SK-N-SH treated with all-trans-retinoic acid at 6 μM for 48 hours (cell line): ENCODE results near the gene NPRL2.

ENCODE experiments used
- ATAC-seq: fragments of 200-7000 bp; cut with Tn5 transposase; 3 replicates; pipeline ENCODE4 v1.9.1; 2020; ENCODE audit warnings: mild to moderate bottlenecking, moderate library complexity
- ARNTL ChIP-seq: fragments of 450-650 bp; formaldehyde crosslinking; IDR thresholded peaks from 2 replicates; pipeline ENCODE4 v1.5.0; 2020; ENCODE audit warnings: low read depth, mild to moderate bottlenecking, moderate library complexity, borderline replicate concordance
- BACH2 ChIP-seq: fragments of 250-450 bp; sonication (Bioruptor Pico); IDR thresholded peaks from 2 replicates; pipeline ENCODE4 v1.9.0; 2021; ENCODE audit warnings: mild to moderate bottlenecking, borderline replicate concordance
- CREB5 ChIP-seq: fragments of 250-450 bp; sonication (Bioruptor Pico); IDR thresholded peaks from 2 replicates; pipeline ENCODE4 v1.5.1; 2020; ENCODE audit warnings: low read depth, mild to moderate bottlenecking, moderate library complexity
- CSDC2 ChIP-seq: fragments of 250-450 bp; sonication (Bioruptor Pico); IDR thresholded peaks from 2 replicates; pipeline ENCODE4 v1.5.0; 2020; ENCODE audit warnings: mild to moderate bottlenecking, moderate library complexity
- CSRNP3 ChIP-seq: fragments of 250-450 bp; sonication (Bioruptor Pico); IDR thresholded peaks from 2 replicates; pipeline ENCODE4 v1.5.1; 2021; ENCODE audit warnings: mild to moderate bottlenecking, moderate library complexity
- GLIS3 ChIP-seq: fragments of 250-450 bp; sonication (Bioruptor Pico); IDR thresholded peaks from 2 replicates; pipeline ENCODE4 v1.5.0; 2020; ENCODE audit warnings: mild to moderate bottlenecking, moderate library complexity
- ISL1 ChIP-seq: fragments of 250-450 bp; sonication (Bioruptor Pico); IDR thresholded peaks from 2 replicates; pipeline ENCODE4 v2.1.2; 2022; ENCODE audit warnings: mild to moderate bottlenecking, moderate library complexity
- OSR1 ChIP-seq: fragments of 250-450 bp; sonication (Bioruptor Pico); IDR thresholded peaks from 2 replicates; pipeline ENCODE4 v1.8.0; 2022; ENCODE audit warnings: moderate library complexity, mild to moderate bottlenecking, inconsistent platforms
- PATZ1 ChIP-seq: fragments of 250-450 bp; sonication (Bioruptor Pico); IDR thresholded peaks from 2 replicates; pipeline ENCODE4 v1.8.0; 2020; ENCODE audit warnings: mild to moderate bottlenecking, moderate library complexity, borderline replicate concordance
- POU6F1 ChIP-seq: fragments of 250-450 bp; sonication (Bioruptor Pico); IDR thresholded peaks from 2 replicates; pipeline ENCODE4 v1.8.0; 2021; ENCODE audit warnings: low read depth, mild to moderate bottlenecking, moderate library complexity, borderline replicate concordance
- PPARA ChIP-seq: fragments of 250-450 bp; sonication (Bioruptor Pico); IDR thresholded peaks from 2 replicates; pipeline ENCODE4 v1.5.0; 2020; ENCODE audit warnings: mild to moderate bottlenecking, borderline replicate concordance
- RARB ChIP-seq: fragments of 250-450 bp; sonication (Bioruptor Pico); IDR thresholded peaks from 2 replicates; pipeline ENCODE4 v1.8.0; 2021; ENCODE audit warnings: mild to moderate bottlenecking, moderate library complexity
- SNAI2 ChIP-seq: fragments of 250-450 bp; sonication (Bioruptor Pico); IDR thresholded peaks from 2 replicates; pipeline ENCODE4 v1.5.0; 2020; ENCODE audit warnings: mild to moderate bottlenecking, moderate library complexity
- TCF4 ChIP-seq: fragments of 250-450 bp; sonication (Bioruptor Pico); IDR thresholded peaks from 2 replicates; pipeline ENCODE4 v1.8.0; 2021; ENCODE audit warnings: mild to moderate bottlenecking, moderate library complexity, borderline replicate concordance
- TOX ChIP-seq: fragments of 250-450 bp; sonication (Bioruptor Pico); IDR thresholded peaks from 2 replicates; pipeline ENCODE4 v1.8.0; 2021; ENCODE audit warnings: mild to moderate bottlenecking, moderate library complexity, borderline replicate concordance
- TSHZ2 ChIP-seq: fragments of 250-450 bp; sonication (Bioruptor Pico); IDR thresholded peaks from 2 replicates; pipeline ENCODE4 v1.5.0; 2020; ENCODE audit warnings: mild to moderate bottlenecking, moderate library complexity
- ZFP3 ChIP-seq: fragments of 250-450 bp; sonication (Bioruptor Pico); IDR thresholded peaks from 2 replicates; pipeline ENCODE4 v1.5.0; 2020; ENCODE audit warnings: mild to moderate bottlenecking, moderate library complexity
- ZNF8 ChIP-seq: fragments of 450-650 bp; formaldehyde crosslinking; IDR thresholded peaks from 2 replicates; pipeline ENCODE4 v1.5.0; 2020; ENCODE audit warnings: mild to moderate bottlenecking, moderate library complexity

NPRL2 gene

GRCh38 chr3:50393061-50393460 lies 42.5 kb upstream of the NPRL2 start:
- no peak for ATAC-seq
- TF ChIP-seq GLIS3 (no peak), PPARA (no peak), CSRNP3 (CRISPR knock-in tag) (no peak), POU6F1 (CRISPR knock-in tag) (no peak), TCF4 (CRISPR knock-in tag) (no peak), ZFP3 (CRISPR knock-in tag) (no peak), CSDC2 (CRISPR knock-in tag) (no peak), RARB (CRISPR knock-in tag) (no peak)
- TF ChIP-seq, all 23 proteins: peak for 0

GRCh38 chr3:50392101-50392715 lies 41.6 kb upstream of the NPRL2 start:
- no peak for ATAC-seq
- TF ChIP-seq OSR1 (CRISPR knock-in tag) (no peak), PPARA (no peak), POU6F1 (CRISPR knock-in tag) (no peak), ISL1 (CRISPR knock-in tag) (no peak), CREB5 (CRISPR knock-in tag) (no peak), SNAI2 (no peak), TOX (no peak), RARB (CRISPR knock-in tag) (no peak), PATZ1 (CRISPR knock-in tag) (no peak), TCF4 (CRISPR knock-in tag) (no peak), BACH2 (no peak)

- TF ChIP-seq ZNF8 (CRISPR knock-in tag), result 0 out of 2 replicates have a peak, but pooled peaks have one; percentile 11
- TF ChIP-seq PPARA, result no peak
- TF ChIP-seq TSHZ2, result peak; percentile 90
- peak; percentile 61; the same call in 1 of the 2 replicates for TF ChIP-seq TCF4 (CRISPR knock-in tag)
- TF ChIP-seq ARNTL (CRISPR knock-in tag), result no peak
- TF ChIP-seq RARB (CRISPR knock-in tag), result no peak
- no peak for TF ChIP-seq CSDC2 (CRISPR knock-in tag)
- peak; percentile 54 for ATAC-seq
Observed at GRCh38 chr3:50390508-50391224, 40.1 kb upstream of the NPRL2 start.
